ENCODE measurements around the gene BCAS3.
"Not testable (repeated sequence)": the region's sequence is repeated elsewhere in the genome, so short reads cannot be mapped to it uniquely, and the experiment has no call there.

Gene BCAS3

DNA sequence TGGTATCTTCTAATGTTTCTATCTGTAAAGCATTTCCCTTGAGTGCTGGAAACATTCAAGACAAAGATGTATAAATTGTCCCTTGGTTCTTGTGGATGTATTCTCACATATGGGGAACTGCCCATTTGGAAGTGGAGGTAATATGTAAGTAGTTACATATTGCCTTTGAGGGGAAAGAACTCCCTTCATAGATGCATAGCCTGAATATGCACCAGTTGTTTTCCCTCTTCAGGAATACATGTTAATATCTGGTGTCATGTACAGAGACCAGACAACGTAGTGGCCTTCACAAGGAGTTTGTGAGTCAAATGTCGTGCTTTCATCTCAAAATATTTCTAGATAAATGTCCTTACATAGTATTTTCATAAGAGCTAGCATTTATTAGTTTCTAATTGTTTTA, 213.5 kb downstream of the BCAS3 start:
- DNase-seq: no peak

- no peak for DNase-seq
Observed at GRCh38 chr17:60893475-60893874, 215.8 kb downstream of the BCAS3 start.

DNA sequence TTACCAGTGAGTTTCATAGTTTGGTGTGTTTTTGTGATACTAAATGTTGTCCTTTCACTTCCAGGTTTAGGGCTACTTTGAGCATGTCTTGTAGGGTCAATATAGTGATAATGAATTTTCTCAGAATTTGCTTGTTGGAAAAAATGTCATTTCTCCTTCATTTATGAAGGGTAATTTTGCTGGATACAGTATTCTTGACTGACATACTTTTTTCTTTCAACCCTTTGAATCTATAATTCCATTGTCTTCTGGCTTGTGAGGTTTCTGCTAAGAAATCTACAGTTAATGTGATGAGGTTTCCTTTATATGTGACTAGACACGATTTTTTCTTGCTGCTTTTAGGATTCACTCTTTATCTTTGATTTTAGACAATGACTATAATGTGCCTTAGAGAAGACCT, 219.3 kb downstream of the BCAS3 start:
- DNase-seq: no peak

DNA sequence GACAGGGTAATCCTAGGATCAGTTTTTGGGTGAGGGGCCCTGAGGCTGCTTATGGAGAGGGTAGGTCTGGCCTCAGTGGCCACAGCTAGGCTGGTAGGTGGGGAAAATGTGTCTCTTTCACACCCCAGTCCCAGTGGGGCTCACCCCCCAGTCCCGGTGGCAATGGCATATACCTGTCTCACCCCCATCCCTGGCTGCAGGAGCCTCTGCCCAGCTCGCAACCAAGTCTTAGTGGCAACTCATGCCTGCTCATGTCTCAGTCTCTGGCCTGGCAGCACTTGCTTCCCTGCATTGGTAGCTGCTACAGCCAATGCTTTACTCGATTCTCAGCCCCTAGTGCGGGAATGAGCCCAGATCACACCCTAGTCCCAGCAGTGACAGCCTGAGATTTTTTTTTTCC, 221.5 kb downstream of the BCAS3 start:
- DNase-seq: no peak

- no peak for DNase-seq
Observed at GRCh38 chr17:60900688-60901087, 223.0 kb downstream of the BCAS3 start.

GRCh38 chr17:60901242-60901641, 223.6 kb downstream of the BCAS3 start:
- DNase-seq: no peak

GRCh38 chr17:60901806-60902205, 224.2 kb downstream of the BCAS3 start:
- DNase-seq: no peak

DNA sequence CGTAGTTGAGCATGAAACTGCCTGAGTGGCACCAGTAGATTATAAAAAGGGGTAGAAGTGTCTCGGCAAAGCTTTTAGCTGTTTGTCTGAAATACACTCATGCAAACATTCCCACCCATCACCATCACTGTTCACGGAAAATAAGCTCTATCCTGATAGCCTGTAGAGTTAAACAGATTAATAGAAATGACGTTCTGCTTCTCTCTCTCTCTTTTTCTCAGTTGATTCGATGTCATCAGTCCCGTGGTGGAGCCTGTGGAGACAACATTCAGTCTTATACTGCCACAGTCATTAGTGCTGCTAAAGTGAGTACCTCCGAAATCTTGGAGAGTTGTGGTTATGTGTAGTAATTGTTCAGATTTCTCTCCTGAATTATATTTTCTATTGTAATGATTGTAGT, 224.7 kb downstream of the BCAS3 start:
- no peak for DNase-seq

GRCh38 chr17:60904582-60904981, 226.9 kb downstream of the BCAS3 start:
- DNase-seq: no peak

- no peak for DNase-seq
Observed at GRCh38 chr17:60905709-60906108, 228.1 kb downstream of the BCAS3 start.

DNA sequence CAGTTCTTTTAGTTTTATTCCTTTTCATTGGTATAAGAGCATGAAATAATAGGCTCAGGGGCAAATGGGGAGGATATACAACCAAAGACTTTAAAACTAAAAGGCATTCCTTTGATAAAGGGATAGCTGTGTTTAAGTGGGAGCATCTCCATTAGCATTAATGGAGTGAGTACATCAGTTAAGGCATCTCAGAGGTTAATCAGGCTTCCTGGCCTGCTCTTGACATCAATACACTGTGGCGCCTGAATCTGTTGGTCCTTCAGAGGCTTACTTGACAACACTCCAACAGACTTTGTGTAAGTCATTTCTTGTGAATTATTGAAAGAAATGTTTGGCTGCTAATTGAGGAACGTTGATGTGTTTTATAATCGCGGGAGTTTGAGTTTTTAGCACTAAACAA, 230.7 kb downstream of the BCAS3 start:
- DNase-seq: no peak

DNA sequence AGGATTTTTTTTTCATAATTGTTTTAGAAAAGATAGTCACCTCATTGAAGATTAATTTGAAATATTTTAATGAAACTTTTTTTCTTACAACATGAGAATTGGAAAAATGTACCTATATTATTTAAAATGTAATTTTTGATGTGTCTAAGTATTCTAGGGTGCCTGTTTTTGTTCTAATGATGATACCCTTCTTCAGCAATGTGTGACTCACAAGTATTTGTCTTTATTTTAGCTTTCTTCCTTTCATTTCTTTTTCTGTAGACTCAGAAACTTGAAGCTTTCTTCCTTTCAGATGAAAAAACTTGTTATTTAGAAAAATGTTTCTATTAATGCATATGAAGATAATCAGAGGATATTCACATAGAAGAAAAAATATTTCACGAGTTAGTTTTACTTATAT, 231.8 kb downstream of the BCAS3 start:
- DNase-seq: no peak

DNA sequence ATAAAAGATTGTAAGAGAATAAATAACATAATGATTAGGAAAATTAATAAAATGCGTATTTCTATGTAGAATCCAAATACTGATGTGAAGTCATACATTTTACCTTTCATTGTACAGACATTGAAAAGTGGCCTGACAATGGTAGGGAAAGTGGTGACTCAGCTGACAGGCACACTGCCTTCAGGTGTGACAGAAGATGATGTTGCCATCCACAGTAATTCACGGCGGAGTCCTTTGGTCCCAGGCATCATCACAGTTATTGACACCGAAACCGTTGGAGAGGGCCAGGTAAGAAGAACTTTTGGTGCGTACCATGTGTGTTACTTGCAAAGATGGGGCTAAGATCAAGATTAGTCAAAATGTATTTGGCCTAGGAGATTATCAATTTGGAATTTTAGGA, 232.8 kb downstream of the BCAS3 start:
- no peak for DNase-seq

GRCh38 chr17:60914078-60914477, 236.4 kb downstream of the BCAS3 start:
- no peak for DNase-seq

DNA sequence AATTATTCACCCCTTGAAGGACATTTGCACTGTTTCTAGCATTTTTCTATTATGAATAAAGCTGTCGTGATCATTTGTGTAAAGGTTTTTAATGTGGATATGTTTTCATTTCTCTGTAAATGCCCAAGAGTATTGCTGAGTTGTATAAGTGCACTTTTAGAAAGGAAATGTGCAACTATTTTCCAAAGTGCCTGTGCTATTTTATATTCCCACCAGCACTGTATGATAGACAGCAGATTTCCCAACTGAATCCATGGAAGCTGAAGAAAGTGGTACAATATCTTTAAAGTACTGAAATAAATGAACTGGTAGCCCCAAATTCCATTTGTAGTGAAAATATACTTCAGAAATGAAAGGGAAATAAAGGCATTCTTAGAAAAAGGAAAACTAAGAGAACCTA, 238.4 kb downstream of the BCAS3 start:
- DNase-seq: no peak

DNA sequence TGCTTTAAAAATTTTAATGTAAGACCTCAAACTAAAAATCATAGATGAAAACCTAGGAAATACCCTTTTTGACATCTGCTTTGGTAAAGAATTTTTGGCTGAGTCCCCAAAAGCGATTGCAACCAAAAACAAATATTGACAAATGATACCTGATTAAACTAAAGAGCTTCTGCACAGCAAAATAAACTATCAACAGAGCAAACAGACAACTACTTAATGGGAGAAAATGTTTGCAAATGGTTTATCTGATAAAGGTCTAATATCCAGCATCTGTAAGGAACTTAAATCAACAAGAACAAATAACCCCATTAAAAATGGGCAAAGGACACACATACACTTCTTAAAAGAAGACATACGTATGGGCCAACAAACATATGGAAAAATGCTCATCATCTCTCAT, 242.5 kb downstream of the BCAS3 start:
- DNase-seq: no peak

- DNase-seq: no peak
Observed at GRCh38 chr17:60923000-60923399, 245.3 kb downstream of the BCAS3 start.

- DNase-seq: no peak
Observed at GRCh38 chr17:60926466-60927183, 249.0 kb downstream of the BCAS3 start.

DNA sequence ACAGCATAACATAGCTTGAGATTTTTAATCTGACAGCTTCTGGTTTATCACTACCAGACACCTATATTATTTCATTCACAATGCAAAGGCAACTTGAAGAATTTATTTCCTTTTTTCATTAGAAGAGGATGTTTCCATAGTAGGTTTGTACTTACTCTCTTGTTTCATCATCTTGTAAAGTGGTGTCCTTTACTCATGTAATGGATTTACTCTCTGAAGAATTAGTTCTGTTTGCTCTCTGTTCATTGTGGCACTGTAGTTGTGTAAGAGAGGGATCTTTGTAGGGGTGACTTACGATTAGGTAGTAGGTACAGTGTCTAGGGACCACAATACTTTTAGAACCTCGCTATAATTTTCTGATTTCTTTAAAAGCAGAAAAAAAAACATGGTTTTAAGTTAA, 256.1 kb downstream of the BCAS3 start:
- no peak for DNase-seq

GRCh38 chr17:60934723-60935122, 257.1 kb downstream of the BCAS3 start:
- no peak for DNase-seq

GRCh38 chr17:60935991-60936390, 258.3 kb downstream of the BCAS3 start:
- DNase-seq: not testable (repeated sequence)

DNA sequence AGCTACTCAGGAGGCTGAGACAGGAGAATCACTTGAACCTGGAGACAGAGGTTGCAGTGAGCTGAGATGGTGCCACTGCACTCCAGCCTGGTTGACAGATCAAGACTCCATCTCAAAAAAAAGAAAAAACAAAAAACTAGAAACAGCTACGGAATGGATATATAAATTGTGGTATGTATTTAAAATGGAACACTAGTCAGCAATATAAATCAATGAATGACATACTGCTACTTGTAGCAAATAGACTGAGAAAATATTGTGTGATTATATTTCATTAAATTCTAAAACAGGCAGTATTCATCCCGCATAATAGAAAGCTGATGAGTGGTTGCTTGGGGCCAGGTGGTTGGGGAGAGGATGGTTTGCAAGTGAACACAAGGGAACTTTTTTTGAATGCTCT, 261.7 kb downstream of the BCAS3 start:
- no peak for DNase-seq

DNA sequence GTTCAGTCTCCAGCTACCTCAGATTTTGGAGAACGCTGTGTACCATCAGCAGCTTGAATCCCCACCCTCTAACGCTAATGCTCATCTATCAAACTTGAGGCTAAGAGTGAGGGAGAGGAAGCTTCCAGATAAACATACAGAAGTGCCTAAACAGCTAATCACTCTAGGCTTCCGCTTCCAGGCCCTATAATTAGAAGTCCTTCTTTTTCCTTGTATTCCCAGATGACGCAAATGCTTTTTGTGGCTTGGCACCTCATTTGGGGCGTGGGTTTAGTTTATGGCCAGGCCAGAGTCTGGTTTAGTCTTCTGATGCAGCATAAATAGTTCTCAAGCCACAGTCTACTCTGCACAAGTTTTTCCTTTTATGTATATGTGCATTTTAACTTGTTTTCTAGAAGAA, 263.4 kb downstream of the BCAS3 start:
- DNase-seq: no peak

DNA sequence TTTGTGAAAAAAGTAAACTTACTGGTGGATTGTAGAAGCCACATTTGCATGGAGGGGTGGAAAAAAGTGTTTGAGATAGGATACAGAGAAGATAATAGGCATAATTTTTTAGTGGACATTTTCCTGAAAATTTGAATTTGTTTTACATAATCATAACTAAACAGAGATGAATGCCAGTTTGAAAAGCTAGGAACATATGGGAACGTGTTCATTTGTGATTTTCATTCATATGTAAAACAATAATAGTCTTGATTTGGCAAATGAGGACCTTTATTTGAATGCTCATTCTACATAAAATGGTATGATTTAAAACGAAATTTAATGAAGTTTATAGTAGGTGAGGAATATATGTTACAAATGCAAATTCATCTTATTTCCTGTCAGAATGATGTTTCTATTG, 263.9 kb downstream of the BCAS3 start:
- DNase-seq: no peak

GRCh38 chr17:60944751-60945150, 267.1 kb downstream of the BCAS3 start:
- no peak for DNase-seq

DNA sequence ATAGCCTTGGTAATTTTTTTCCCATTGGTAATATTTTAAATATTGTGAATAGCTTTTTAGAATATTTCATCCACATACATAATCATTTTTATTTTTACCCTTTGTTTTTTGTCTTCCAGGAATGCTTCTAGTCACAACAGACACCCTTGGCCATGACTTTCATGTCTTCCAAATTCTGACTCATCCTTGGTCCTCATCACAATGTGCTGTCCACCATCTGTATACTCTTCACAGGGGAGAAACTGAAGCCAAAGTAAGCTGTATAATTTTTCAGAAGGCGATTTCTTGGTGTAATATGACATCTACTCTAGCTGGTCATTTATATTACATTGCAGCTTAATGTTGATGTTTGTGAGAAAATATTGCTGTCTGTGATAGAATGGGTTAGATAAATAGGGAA, 269.4 kb downstream of the BCAS3 start:
- no peak for DNase-seq

All from activated gamma-delta T cell treated with Interleukin-2 at 50 U/mL for 16 hours (primary cell).